ENCODE data around the gene GOLPH3L. TPM values are rescaled to one million over a fixed set of nuclear protein-coding genes. Genes with fewer than 3 reads are reported as not detected.

GOLPH3L gene
- total RNA-seq, 1 experiment from 2014 or later = 19.6 TPM

DNA sequence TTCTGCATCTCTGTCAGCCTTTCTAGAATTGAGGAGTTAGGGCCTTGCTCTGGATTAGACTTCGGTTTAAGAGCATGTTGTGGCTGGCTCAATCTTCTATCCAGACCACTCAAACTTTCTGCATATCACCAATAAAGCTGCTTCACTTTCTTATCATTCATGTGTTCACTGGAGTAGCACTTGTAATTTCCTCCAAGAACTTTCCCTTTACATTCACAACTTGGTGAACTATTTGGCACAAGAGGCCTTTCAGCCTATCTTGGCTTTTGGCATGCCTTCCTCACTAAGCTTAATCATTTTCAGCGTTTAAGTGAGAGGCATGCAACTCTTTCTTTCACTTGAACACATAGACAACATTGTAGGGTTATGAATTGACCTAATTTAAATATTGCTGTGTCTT, 27.4 kb upstream of the GOLPH3L start:
- ATAC-seq (no peak), DNase-seq (ENCODE audit: low read depth, low spot score) (no peak)
- H3K4me3 ChIP-seq (ENCODE audit: low read depth in 2 of 2, low read length in 2 of 2) = no peak overlapping the region
- no peaks in the 10 kb centered on the region for H3K27me3 ChIP-seq (ENCODE audit: control insufficient read depth, insufficient read depth, low read length)
- POLR2A ChIA-PET = no interaction called here
- no peaks in the 10 kb centered on the region for H3K36me3 ChIP-seq (ENCODE audit: control insufficient read depth, insufficient read depth, low read length)
- in situ Hi-C loops (cut with HindIII; ENCODE audit: low pct_unique_long_range_greater_than_20kb, low sequenced_read_pairs) = no loop called here
- BruUV-seq (replicated peaks) = no TSS peak
- intact Hi-C loops (cut with micrococcal nuclease; ENCODE audit: unreplicated experiment) = no loop called here
- TF ChIP-seq TCF7L2 (IDR thresholded peaks at IDR 0.05; ENCODE audit: low read depth, low read length) = no peak
- TF ChIP-seq, protein P1, sequence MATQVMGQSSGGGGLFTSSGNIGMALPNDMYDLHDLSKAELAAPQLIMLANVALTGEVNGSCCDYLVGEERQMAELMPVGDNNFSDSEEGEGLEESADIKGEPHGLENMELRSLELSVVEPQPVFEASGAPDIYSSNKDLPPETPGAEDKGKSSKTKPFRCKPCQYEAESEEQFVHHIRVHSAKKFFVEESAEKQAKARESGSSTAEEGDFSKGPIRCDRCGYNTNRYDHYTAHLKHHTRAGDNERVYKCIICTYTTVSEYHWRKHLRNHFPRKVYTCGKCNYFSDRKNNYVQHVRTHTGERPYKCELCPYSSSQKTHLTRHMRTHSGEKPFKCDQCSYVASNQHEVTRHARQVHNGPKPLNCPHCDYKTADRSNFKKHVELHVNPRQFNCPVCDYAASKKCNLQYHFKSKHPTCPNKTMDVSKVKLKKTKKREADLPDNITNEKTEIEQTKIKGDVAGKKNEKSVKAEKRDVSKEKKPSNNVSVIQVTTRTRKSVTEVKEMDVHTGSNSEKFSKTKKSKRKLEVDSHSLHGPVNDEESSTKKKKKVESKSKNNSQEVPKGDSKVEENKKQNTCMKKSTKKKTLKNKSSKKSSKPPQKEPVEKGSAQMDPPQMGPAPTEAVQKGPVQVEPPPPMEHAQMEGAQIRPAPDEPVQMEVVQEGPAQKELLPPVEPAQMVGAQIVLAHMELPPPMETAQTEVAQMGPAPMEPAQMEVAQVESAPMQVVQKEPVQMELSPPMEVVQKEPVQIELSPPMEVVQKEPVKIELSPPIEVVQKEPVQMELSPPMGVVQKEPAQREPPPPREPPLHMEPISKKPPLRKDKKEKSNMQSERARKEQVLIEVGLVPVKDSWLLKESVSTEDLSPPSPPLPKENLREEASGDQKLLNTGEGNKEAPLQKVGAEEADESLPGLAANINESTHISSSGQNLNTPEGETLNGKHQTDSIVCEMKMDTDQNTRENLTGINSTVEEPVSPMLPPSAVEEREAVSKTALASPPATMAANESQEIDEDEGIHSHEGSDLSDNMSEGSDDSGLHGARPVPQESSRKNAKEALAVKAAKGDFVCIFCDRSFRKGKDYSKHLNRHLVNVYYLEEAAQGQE (IDR thresholded peaks at IDR 0.05; ENCODE audit: insufficient read depth in 1 of 2, low read depth in 2 of 2, low read length in 1 of 2) = no peak
- H3K9me3 ChIP-seq (ENCODE audit: control insufficient read depth, insufficient read depth, low read depth, low read length) = no peaks in the 10 kb centered on the region
- H3K27ac ChIP-seq (ENCODE audit: low read length) = no peak overlapping the region
- H3K4me1 ChIP-seq (ENCODE audit: control insufficient read depth, insufficient read depth, low read length) = no peaks in the 10 kb centered on the region
- CTCF ChIA-PET = no interaction called here

DNA sequence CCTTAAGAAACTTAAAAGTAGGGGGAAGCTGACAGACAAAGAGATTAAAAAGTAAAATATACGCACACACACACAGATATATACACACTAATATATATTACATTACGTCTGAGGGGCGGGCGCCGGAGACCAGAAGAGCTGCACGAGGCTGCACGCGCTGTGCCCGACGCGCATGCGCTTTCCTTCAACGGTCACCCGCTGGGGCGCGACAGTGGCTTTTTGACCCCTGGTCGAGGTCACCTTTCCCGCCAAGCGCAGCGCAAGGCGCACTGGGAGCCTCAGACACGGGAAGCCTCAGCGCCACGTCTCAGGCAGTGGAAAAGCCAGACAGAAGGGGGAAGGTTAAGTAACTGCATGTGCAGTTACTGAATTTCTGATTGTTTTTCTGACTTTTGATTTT, 23.7 kb upstream of the GOLPH3L start, which contains the start of gene HORMAD1:
Gene HORMAD1 (minus strand): TSS at position 193 of the 400 bp plus-strand sequence. CDS start 1,390 bp downstream, outside the sequence.
- Histone ChIP-seq H3K4me1 (ENCODE audit: control insufficient read depth, insufficient read depth, low read length) (no peaks in the 10 kb centered on the region), H3K36me3 (ENCODE audit: control insufficient read depth, insufficient read depth, low read length) (no peaks in the 10 kb centered on the region), H3K27ac (ENCODE audit: low read length) (no peak within 1 kb of the TSS), H3K9me3 (ENCODE audit: control insufficient read depth, insufficient read depth, low read depth, low read length) (no peaks in the 10 kb centered on the region), H3K4me3 (ENCODE audit: low read depth in 2 of 2, low read length in 2 of 2) (no peak within 1 kb of the TSS), H3K27me3 (ENCODE audit: control insufficient read depth, insufficient read depth, low read length) (no peaks in the 10 kb centered on the region)
- ATAC-seq (no peak), DNase-seq (ENCODE audit: low read depth, low spot score) (no peak)
- in situ Hi-C loops (cut with HindIII; ENCODE audit: low pct_unique_long_range_greater_than_20kb, low sequenced_read_pairs) (no loop called here), intact Hi-C loops (cut with micrococcal nuclease; ENCODE audit: unreplicated experiment) (no loop called here)
- no TSS peak for BruUV-seq (replicated peaks)
- TF ChIP-seq TCF7L2 (IDR thresholded peaks at IDR 0.05; ENCODE audit: low read depth, low read length) = no peak
- ChIA-PET POLR2A (no interaction called here), CTCF (no interaction called here)

DNA sequence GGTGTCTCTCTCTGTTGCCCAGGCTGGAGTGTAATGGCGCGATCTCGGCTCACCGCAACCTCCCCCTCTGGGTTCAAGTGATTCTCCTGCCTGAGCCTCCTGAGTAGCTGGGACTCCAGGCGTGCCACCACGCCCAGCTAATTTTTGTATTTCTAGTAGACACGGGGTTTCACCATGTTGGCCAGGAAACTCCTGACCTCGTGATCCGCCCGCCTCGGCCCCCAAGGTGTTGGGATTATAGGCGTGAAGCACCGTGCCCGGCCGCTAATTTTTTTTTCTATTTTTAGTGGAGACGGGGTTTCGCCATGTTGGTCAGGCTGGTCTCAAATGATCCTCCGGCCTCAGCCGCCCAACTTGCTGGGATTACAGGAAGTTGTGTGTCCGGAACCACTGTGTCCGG, 23.1 kb upstream of the GOLPH3L start:
- H3K9me3 ChIP-seq (ENCODE audit: control insufficient read depth, insufficient read depth, low read depth, low read length) = no peaks in the 10 kb centered on the region
- no peak for DNase-seq (ENCODE audit: low read depth, low spot score)
- no TSS peak for BruUV-seq (replicated peaks)
- POLR2A ChIA-PET = no interaction called here
- TF ChIP-seq, protein P1 (IDR thresholded peaks at IDR 0.05; ENCODE audit: insufficient read depth in 1 of 2, low read depth in 2 of 2, low read length in 1 of 2) = no peak
- TF ChIP-seq, protein P2, sequence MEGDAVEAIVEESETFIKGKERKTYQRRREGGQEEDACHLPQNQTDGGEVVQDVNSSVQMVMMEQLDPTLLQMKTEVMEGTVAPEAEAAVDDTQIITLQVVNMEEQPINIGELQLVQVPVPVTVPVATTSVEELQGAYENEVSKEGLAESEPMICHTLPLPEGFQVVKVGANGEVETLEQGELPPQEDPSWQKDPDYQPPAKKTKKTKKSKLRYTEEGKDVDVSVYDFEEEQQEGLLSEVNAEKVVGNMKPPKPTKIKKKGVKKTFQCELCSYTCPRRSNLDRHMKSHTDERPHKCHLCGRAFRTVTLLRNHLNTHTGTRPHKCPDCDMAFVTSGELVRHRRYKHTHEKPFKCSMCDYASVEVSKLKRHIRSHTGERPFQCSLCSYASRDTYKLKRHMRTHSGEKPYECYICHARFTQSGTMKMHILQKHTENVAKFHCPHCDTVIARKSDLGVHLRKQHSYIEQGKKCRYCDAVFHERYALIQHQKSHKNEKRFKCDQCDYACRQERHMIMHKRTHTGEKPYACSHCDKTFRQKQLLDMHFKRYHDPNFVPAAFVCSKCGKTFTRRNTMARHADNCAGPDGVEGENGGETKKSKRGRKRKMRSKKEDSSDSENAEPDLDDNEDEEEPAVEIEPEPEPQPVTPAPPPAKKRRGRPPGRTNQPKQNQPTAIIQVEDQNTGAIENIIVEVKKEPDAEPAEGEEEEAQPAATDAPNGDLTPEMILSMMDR (IDR thresholded peaks at IDR 0.05) = no peak
- no peak for TF ChIP-seq TCF7L2 (IDR thresholded peaks at IDR 0.05; ENCODE audit: low read depth, low read length)
- no peak for TF ChIP-seq SIN3A (IDR thresholded peaks at IDR 0.05; ENCODE audit: borderline replicate concordance, insufficient read depth, low read depth, low read length)
- no peak for TF ChIP-seq POLR2AphosphoS5 (IDR thresholded peaks at IDR 0.05; ENCODE audit: low read depth, low read length)
- no peak for ATAC-seq
- no peaks in the 10 kb centered on the region for H3K36me3 ChIP-seq (ENCODE audit: control insufficient read depth, insufficient read depth, low read length)
- no peak overlapping the region for H3K27ac ChIP-seq (ENCODE audit: low read length)
- in situ Hi-C loops (cut with HindIII; ENCODE audit: low pct_unique_long_range_greater_than_20kb, low sequenced_read_pairs) (no loop called here), intact Hi-C loops (cut with micrococcal nuclease; ENCODE audit: unreplicated experiment) (no loop called here)
- no peaks in the 10 kb centered on the region for H3K27me3 ChIP-seq (ENCODE audit: control insufficient read depth, insufficient read depth, low read length)
- H3K4me1 ChIP-seq (ENCODE audit: control insufficient read depth, insufficient read depth, low read length) = no peaks in the 10 kb centered on the region
- H3K4me3 ChIP-seq (ENCODE audit: low read depth in 2 of 2, low read length in 2 of 2) = no peak overlapping the region
- CTCF ChIA-PET = no interaction called here

Measured in Panc1 (cell line).